PFSK-1 (cell line): Measurements from ENCODE around the gene UBE2J2.

Experiments used
- FOXP2 ChIP-seq: optimal IDR thresholded peaks from 2 replicates; pipeline ENCODE3; 2011; ENCODE audit warnings: borderline replicate concordance, control low read depth, inconsistent platforms; ENCODE audit not compliant: insufficient read depth; ENCODE audit errors: extremely low read length, extremely low read depth
- POLR2AphosphoS5 ChIP-seq: IDR thresholded peaks from 2 replicates; pipeline ENCODE4 v1.6.1; 2012; ENCODE audit warnings: low read depth, mild to moderate bottlenecking, control low read depth, low read length, moderate library complexity
- REST ChIP-seq, 2 experiments: IDR thresholded peaks; 2 replicates each; pipeline versions ENCODE4 v1.6.1 to v1.8.0; 2011 to 2012; ENCODE audit warnings: low read depth in 2 of 2, low read length in 2 of 2, control low read depth in 1 of 2, inconsistent platforms in 1 of 2, mild to moderate bottlenecking in 1 of 2, moderate library complexity in 1 of 2; ENCODE audit not compliant: insufficient read depth in 1 of 2
- SIN3A ChIP-seq: IDR thresholded peaks from 2 replicates; pipeline ENCODE4 v1.6.1; 2012; ENCODE audit warnings: mild to moderate bottlenecking, low read length, moderate library complexity, borderline replicate concordance; ENCODE audit not compliant: insufficient read depth
- TAF1 ChIP-seq: IDR thresholded peaks from 2 replicates; pipeline ENCODE4 v1.6.1; 2012; ENCODE audit warnings: low read length, control low read depth, borderline replicate concordance; ENCODE audit not compliant: insufficient read depth

The UBE2J2 gene

DNA sequence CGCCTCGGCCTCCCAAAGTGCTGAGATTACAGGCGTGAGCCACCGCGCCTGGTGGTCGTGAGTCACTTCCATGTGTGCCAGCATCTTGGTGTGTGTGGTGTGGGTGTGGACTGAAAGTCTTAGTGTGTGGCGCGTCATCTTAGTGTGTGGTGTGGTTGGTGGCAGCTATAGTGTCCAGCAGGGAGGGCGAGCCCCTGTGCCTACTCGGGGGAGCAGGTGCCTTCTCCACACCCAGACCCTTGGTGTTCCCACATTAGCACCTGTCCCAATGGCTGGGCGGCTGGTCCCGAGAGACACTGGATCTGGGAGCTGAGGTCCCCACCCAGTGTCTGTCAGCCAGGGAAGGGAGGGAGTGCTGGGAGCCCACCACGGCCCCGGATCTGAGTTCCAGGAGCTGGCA lies 9.3 kb upstream of the UBE2J2 start:
- TF ChIP-seq REST (IDR thresholded peaks at IDR 0.05; ENCODE audit: insufficient read depth in 1 of 2, low read depth in 2 of 2, low read length in 2 of 2) = no peak
- TF ChIP-seq TAF1 = no peak
- TF ChIP-seq POLR2AphosphoS5 = no peak
- no peak for TF ChIP-seq SIN3A
- TF ChIP-seq FOXP2 = no peak

DNA sequence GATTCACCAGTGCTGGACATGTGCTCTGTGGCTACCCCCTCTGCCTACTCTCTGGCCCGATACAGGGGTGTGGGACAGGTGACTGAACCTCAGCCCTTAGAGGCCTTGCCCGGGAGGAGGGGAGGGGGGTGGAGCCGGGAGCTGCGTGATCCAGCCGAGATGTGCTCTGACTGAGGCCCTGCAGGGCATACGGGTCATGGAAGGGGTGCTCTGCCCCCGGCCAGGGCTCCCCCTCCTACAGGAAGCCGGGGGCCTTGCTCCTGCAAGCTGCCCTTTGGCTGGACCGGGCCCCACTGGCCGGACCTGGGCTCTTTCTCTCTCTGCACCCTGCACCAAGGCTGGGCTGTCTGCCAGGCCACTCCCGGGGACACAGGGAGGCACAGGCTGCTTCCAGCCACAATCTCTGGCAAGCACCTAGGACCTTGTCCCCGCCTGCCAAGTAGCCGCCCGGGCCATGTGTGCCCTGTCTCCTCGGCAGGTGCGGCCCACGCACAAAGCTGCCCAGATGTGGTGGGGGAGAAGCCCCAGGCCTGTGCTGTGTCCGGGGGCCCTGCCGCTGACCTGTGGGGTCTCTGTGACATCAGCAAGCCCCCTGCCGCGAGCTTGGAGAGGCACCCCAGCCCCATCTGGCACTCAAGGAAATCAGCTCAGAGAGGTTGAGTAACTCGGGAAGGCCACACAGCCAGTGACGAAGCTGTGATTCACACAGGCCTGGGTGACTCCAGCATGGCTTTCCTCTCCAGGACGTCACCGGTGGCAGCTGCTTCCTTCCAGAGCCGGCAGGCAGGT lies 8.1 kb upstream of the UBE2J2 start:
- TF ChIP-seq FOXP2 (no peak), TAF1 (no peak), REST (IDR thresholded peaks at IDR 0.05; ENCODE audit: insufficient read depth in 1 of 2, low read depth in 2 of 2, low read length in 2 of 2) (no peak), POLR2AphosphoS5 (no peak), SIN3A (no peak)

DNA sequence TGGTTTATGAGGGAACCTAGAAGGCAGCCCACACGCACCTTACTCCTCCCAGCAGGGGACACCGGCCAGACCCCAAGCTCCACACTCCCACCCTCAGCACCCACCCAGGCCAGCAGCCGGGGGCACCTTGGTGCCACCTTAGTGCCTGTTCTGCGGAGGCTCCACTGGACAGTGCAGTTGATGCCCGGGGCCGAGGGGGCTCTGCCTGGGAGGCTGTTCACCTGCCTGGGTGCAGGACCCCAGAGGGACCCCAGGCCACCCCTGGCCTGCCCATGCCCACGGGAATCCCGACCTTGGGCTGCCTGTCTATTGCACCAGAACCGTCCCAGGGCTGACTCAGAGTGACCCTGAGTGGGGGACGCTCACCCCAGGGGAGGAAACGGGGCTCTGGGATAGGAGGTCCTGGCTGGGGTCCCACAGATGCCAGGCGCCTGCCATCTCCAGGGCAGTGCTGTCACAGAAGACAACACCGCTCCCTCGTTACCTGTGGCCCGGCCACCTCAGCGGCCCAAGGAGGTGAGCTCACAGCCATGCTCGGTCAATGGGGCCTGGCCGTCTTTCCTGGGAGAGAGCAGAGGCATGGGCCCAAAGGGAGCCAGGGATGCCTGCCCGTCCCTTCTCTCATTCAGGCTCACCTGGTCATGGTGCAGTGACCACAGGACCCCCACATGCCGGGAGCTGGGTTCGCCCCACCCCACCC lies 7.3 kb upstream of the UBE2J2 start:
- no peak for TF ChIP-seq FOXP2
- no peak for TF ChIP-seq POLR2AphosphoS5

DNA sequence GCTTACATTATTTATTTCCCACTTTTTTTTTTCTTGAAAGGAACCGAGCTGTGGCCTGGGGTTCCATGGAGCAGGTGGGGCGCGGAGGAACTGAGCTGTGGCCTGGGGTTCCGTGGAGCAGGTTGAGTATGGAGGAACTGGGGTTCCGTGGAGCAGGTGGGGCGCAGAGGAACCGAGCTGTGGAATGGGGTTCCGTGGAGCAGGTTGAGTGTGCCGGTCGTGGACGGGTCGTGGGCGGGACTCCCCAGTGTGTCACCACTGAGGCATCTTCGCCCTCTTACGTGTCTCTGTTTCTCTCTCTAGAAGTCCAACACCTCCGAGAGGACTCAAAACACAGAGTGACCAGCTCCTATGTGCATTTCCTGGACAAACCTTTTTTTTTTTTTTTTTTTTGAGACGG lies 5.4 kb upstream of the UBE2J2 start:
- no peak for TF ChIP-seq REST (IDR thresholded peaks at IDR 0.05; ENCODE audit: insufficient read depth in 1 of 2, low read depth in 2 of 2, low read length in 2 of 2)
- TF ChIP-seq SIN3A = no peak
- no peak for TF ChIP-seq POLR2AphosphoS5
- no peak for TF ChIP-seq FOXP2
- no peak for TF ChIP-seq TAF1

DNA sequence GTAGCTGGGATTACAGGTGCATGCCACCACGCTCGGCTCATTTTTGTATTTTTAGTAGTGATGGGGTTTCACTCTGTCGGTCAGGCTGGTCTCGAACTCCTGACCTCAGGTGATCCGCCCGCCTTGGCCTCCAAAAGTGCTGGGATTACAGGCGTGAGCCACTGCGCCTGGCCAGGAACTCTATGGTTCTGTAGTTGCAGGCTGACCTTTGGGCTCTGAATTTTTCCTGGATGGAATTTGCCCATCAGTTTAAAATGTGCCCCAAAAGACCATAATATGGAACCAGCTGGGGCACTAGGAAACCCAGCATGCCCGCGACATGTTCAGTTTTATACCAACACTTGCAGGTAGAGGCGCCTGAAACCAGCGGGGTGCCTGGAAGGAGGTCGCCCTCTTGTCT lies 5.0 kb upstream of the UBE2J2 start:
- no peak for TF ChIP-seq REST (IDR thresholded peaks at IDR 0.05; ENCODE audit: insufficient read depth in 1 of 2, low read depth in 2 of 2, low read length in 2 of 2)
- no peak for TF ChIP-seq POLR2AphosphoS5
- no peak for TF ChIP-seq FOXP2
- no peak for TF ChIP-seq SIN3A
- no peak for TF ChIP-seq TAF1
